ENCODE measurements around the gene PTF1A. TPM values are rescaled to one million over a fixed set of nuclear protein-coding genes. Genes with fewer than 3 reads are reported as not detected.

Gene PTF1A
- total RNA-seq, 2 experiments from 2014 or later = not detected

- Histone ChIP-seq H3K4me3 (ENCODE audit: low read depth, low read length, poor library complexity, severe bottlenecking) (no peak overlapping the region), H3K9me3 (ENCODE audit: low read length) (no peaks in the 10 kb centered on the region), H3K4me1 (ENCODE audit: insufficient read depth, low read length, poor library complexity, severe bottlenecking) (no peaks in the 10 kb centered on the region), H2AFZ (ENCODE audit: low read length) (no peak overlapping the region), H3K4me2 (ENCODE audit: low read length) (no peak overlapping the region), H3K79me2 (ENCODE audit: insufficient read depth, low read depth, low read length) (no peaks in the 10 kb centered on the region), H4K20me1 (ENCODE audit: insufficient read depth, low read length) (no peaks in the 10 kb centered on the region), H3K9me2 (ENCODE audit: insufficient read depth, low read length) (no peaks in the 10 kb centered on the region), H3K36me3 (ENCODE audit: insufficient read depth, low read length) (no peaks in the 10 kb centered on the region), H3K27ac (ENCODE audit: low read depth, low read length, poor library complexity, severe bottlenecking) (no peak overlapping the region)
- BruUV-seq (replicated peaks) = no TSS peak
- POLR2A ChIA-PET = interaction anchor here (0.6 to 1.4 kb wide), 3 partner anchors 45 to 913 kb away, joined by 3 read pairs; no protein-coding TSS in a partner anchor
- TF ChIP-seq CTCF (conservative IDR thresholded peaks at IDR 0.05; ENCODE audit: low read length) = no peak
- TF ChIP-seq EZH2phosphoT487 (IDR thresholded peaks at IDR 0.05; ENCODE audit: borderline replicate concordance, low read depth, low read length) = no peak
- no peak for DNase-seq (ENCODE audit: low spot score)
- intact Hi-C loops (cut with micrococcal nuclease; ENCODE audit: unreplicated experiment) = no loop called here
- CTCF ChIA-PET (ENCODE audit: unreplicated experiment) = no interaction called here
Measured at GRCh38 chr10:23205972-23206642, 14.0 kb downstream of the PTF1A start.

GRCh38 chr10:23217471-23217870 is 25.4 kb downstream of the PTF1A start:
- intact Hi-C loops (cut with micrococcal nuclease; ENCODE audit: unreplicated experiment) = no loop called here

More at GRCh38 chr10:23217471-23217870, 25.4 kb downstream of the PTF1A start:
- Histone ChIP-seq H3K79me2 (ENCODE audit: insufficient read depth, low read depth, low read length) (no peaks in the 10 kb centered on the region), H3K9me2 (ENCODE audit: insufficient read depth, low read length) (no peaks in the 10 kb centered on the region), H3K9me3 (ENCODE audit: low read length) (no peaks in the 10 kb centered on the region), H2AFZ (ENCODE audit: low read length) (no peak overlapping the region), H3K27ac (ENCODE audit: low read depth, low read length, poor library complexity, severe bottlenecking) (no peak overlapping the region), H3K4me2 (ENCODE audit: low read length) (no peak overlapping the region), H3K4me1 (ENCODE audit: insufficient read depth, low read length, poor library complexity, severe bottlenecking) (no peaks in the 10 kb centered on the region), H3K4me3 (ENCODE audit: low read depth, low read length, poor library complexity, severe bottlenecking) (no peak overlapping the region), H3K36me3 (ENCODE audit: insufficient read depth, low read length) (no peaks in the 10 kb centered on the region), H4K20me1 (ENCODE audit: insufficient read depth, low read length) (no peaks in the 10 kb centered on the region)
- POLR2A ChIA-PET = no interaction called here
- no peak for DNase-seq (ENCODE audit: low spot score)
- BruUV-seq (replicated peaks) = no TSS peak
- CTCF ChIA-PET (ENCODE audit: unreplicated experiment) = no interaction called here
- TF ChIP-seq CTCF (conservative IDR thresholded peaks at IDR 0.05; ENCODE audit: low read length) (no peak), EZH2phosphoT487 (IDR thresholded peaks at IDR 0.05; ENCODE audit: borderline replicate concordance, low read depth, low read length) (no peak)
